H9 (cell line): ENCODE results near the gene ZNF133. TPM values are rescaled to one million over a fixed set of nuclear protein-coding genes. Genes with fewer than 3 reads are reported as not detected.
A peak's percentile ranks its signal among the peaks of the same experiment; 100 is the strongest.

Source experiments
- DNase-seq: peaks from one replicate; pipeline ENCODE4 v3.0.0-alpha.2; 2017
- H2AFZ ChIP-seq: one replicate; pipeline ENCODE4 v1.6.1; 2013; ENCODE audit warnings: mild to moderate bottlenecking, low read length, control low read depth, moderate library complexity
- H2AK5ac ChIP-seq: 2 replicates; pipeline ENCODE4 v1.6.1; 2013; ENCODE audit warnings: low read length, control low read depth, mixed read lengths; ENCODE audit not compliant: insufficient read length
- H2BK120ac ChIP-seq: one replicate; pipeline ENCODE4 v1.6.1; 2013; ENCODE audit warnings: low read depth, mild to moderate bottlenecking, low read length, control low read depth, inconsistent platforms; ENCODE audit not compliant: poor library complexity, severe bottlenecking
- H2BK12ac ChIP-seq: 2 replicates; pipeline ENCODE4 v1.6.1; 2013; ENCODE audit warnings: low read length, control low read depth, mixed read lengths, low read depth; ENCODE audit not compliant: insufficient read length
- H2BK15ac ChIP-seq: 2 replicates; pipeline ENCODE4 v1.6.1; 2013; ENCODE audit warnings: low read depth, low read length, control low read depth
- H2BK20ac ChIP-seq: one replicate; pipeline ENCODE4 v1.6.1; 2013; ENCODE audit warnings: low read depth, mild to moderate bottlenecking, low read length, control low read depth, inconsistent platforms; ENCODE audit not compliant: poor library complexity, severe bottlenecking
- H2BK5ac ChIP-seq: 2 replicates; pipeline ENCODE4 v1.6.1; 2013; ENCODE audit warnings: low read length, control low read depth, mixed read lengths; ENCODE audit not compliant: insufficient read length
- H3K14ac ChIP-seq: 2 replicates; pipeline ENCODE4 v1.6.1; 2013; ENCODE audit warnings: low read length, control low read depth; ENCODE audit not compliant: insufficient read depth
- H3K18ac ChIP-seq: 2 replicates; pipeline ENCODE4 v1.6.1; 2013; ENCODE audit warnings: low read depth, mild to moderate bottlenecking, mixed read lengths, low read length, control low read depth; ENCODE audit not compliant: insufficient read length
- H3K23ac ChIP-seq: 2 replicates; pipeline ENCODE4 v1.6.1; 2013; ENCODE audit warnings: low read length, control low read depth, mixed read lengths, low read depth; ENCODE audit not compliant: insufficient read length
- H3K23me2 ChIP-seq: 2 replicates; pipeline ENCODE4 v1.6.1; 2013; ENCODE audit warnings: low read depth, mild to moderate bottlenecking, mixed read lengths, low read length, control low read depth; ENCODE audit not compliant: insufficient read length, poor library complexity, severe bottlenecking
- H3K27ac ChIP-seq: 2 replicates; pipeline ENCODE4 v1.5.1; 2013; ENCODE audit warnings: low read length, control low read depth, mixed read lengths, low read depth; ENCODE audit not compliant: insufficient read length
- H3K27me3 ChIP-seq: 2 replicates; pipeline ENCODE4 v1.6.1; 2013; ENCODE audit warnings: low read length, control low read depth, inconsistent platforms; ENCODE audit not compliant: insufficient read depth
- H3K4ac ChIP-seq: 2 replicates; pipeline ENCODE4 v1.6.1; 2013; ENCODE audit warnings: low read depth, mild to moderate bottlenecking, control low read depth, inconsistent platforms, low read length, moderate library complexity
- H3K4me1 ChIP-seq: 2 replicates; pipeline ENCODE4 v1.6.1; 2013; ENCODE audit warnings: low read length, control low read depth, inconsistent platforms; ENCODE audit not compliant: insufficient read depth
- H3K4me2 ChIP-seq: 2 replicates; pipeline ENCODE4 v1.6.1; 2013; ENCODE audit warnings: low read length, control low read depth, mixed read lengths; ENCODE audit not compliant: insufficient read length, insufficient read depth
- H3K56ac ChIP-seq: 2 replicates; pipeline ENCODE4 v1.6.1; 2013; ENCODE audit warnings: low read depth, mild to moderate bottlenecking, mixed read lengths, low read length, control low read depth; ENCODE audit not compliant: insufficient read length
- H3K79me1 ChIP-seq: 2 replicates; pipeline ENCODE4 v1.6.1; 2013; ENCODE audit warnings: low read depth, mild to moderate bottlenecking, moderate library complexity, low read length, control low read depth, inconsistent platforms; ENCODE audit not compliant: insufficient read depth, poor library complexity, severe bottlenecking
- H3K79me2 ChIP-seq: 2 replicates; pipeline ENCODE4 v1.6.1; 2013; ENCODE audit warnings: low read length, control low read depth, inconsistent platforms; ENCODE audit not compliant: insufficient read depth
- H3K9ac ChIP-seq: 2 replicates; pipeline ENCODE4 v1.6.1; 2013; ENCODE audit warnings: low read length, control low read depth, mixed read lengths; ENCODE audit not compliant: insufficient read length; ENCODE audit errors: extremely low read depth
- H3K9me3 ChIP-seq: one replicate; pipeline ENCODE4 v1.6.1; 2013; ENCODE audit warnings: low read depth, low read length, inconsistent platforms; ENCODE audit not compliant: control insufficient read depth
- H3T11ph ChIP-seq: one replicate; pipeline ENCODE4 v1.6.1; 2013; ENCODE audit warnings: mild to moderate bottlenecking, low read length, control low read depth, inconsistent platforms
- H4K20me1 ChIP-seq: one replicate; pipeline ENCODE4 v1.6.1; 2013; ENCODE audit not compliant: control insufficient read depth, insufficient read length, insufficient read depth
- H4K5ac ChIP-seq: 2 replicates; pipeline ENCODE4 v1.6.1; 2013; ENCODE audit warnings: low read depth, mild to moderate bottlenecking, mixed read lengths, low read length, control low read depth; ENCODE audit not compliant: insufficient read length
- H4K8ac ChIP-seq: replicated peaks from 2 replicates; pipeline ENCODE4 v1.6.1; 2013; ENCODE audit warnings: low read length, control low read depth, mixed read lengths, low read depth; ENCODE audit not compliant: insufficient read length
- H4K91ac ChIP-seq: 2 replicates; pipeline ENCODE4 v1.6.1; 2013; ENCODE audit warnings: low read depth, mild to moderate bottlenecking, moderate library complexity, mixed read lengths, low read length, control low read depth; ENCODE audit not compliant: insufficient read length
- H3K27ac Mint-ChIP-seq, 3 experiments: 2 replicates in 2 of 3; 3 replicates in 1 of 3; pipeline ENCODE4 v1.8.0; 2020 to 2021; ENCODE audit warnings: mixed read lengths in 3 of 3, mild to moderate bottlenecking in 1 of 3, moderate library complexity in 1 of 3
- H3K27me3 Mint-ChIP-seq: 2 replicates; pipeline ENCODE4 v1.8.0; 2021; ENCODE audit warnings: low read depth, mild to moderate bottlenecking, moderate library complexity, mixed read lengths
- H3K36me3 Mint-ChIP-seq, 3 experiments: 2 replicates in 2 of 3; 3 replicates in 1 of 3; pipeline ENCODE4 v1.8.0; 2020 to 2021; ENCODE audit warnings: low read depth in 3 of 3, mixed read lengths in 3 of 3; ENCODE audit not compliant: insufficient read depth in 1 of 3
- H3K4me1 Mint-ChIP-seq, 2 experiments: 2 replicates each; pipeline ENCODE4 v1.8.0; 2020; ENCODE audit warnings: mixed read lengths in 2 of 2
- H3K4me3 Mint-ChIP-seq, 2 experiments: 2 replicates in 1 of 2; 3 replicates in 1 of 2; pipeline ENCODE4 v1.8.0; 2020 to 2021; ENCODE audit warnings: mild to moderate bottlenecking in 2 of 2, mixed read lengths in 2 of 2, moderate library complexity in 1 of 2
- H3K9me3 Mint-ChIP-seq, 2 experiments: 2 replicates in 1 of 2; 3 replicates in 1 of 2; pipeline ENCODE4 v1.8.0; 2020; ENCODE audit warnings: mild to moderate bottlenecking in 2 of 2, mixed read lengths in 2 of 2, moderate library complexity in 1 of 2
- WGBS: extraction: QIAGEN DNeasy Blood & Tissue Kit; methylation state at CpG from one replicate; pipeline ENCODE4 v1.1.7; 2013; ENCODE audit warnings: missing lambda C conversion rate, low lambda C conversion rate, mixed read lengths; ENCODE audit not compliant: insufficient read length; ENCODE audit errors: extremely low coverage; 5-methylcytosine and 5-hydroxymethylcytosine counted together
- total RNA-seq: library from RNA; stranded (reverse); gene quantifications from 2 replicates; pipeline ENCODE4 v1.2.1, GENCODE V29; 2021
- TF ChIP-seq, protein P1 (sequence below): fragments of 200-600 bp; sonication (generic); conservative IDR thresholded peaks from 3 replicates; pipeline ENCODE4 v1.8.0; 2021; ENCODE audit warnings: antibody characterized with exemption, mild to moderate bottlenecking

The ZNF133 gene
- total RNA-seq, 1 experiment from 2014 or later, result 11.0 TPM

- no peak overlapping the region for H3T11ph ChIP-seq
- H3K14ac ChIP-seq, result no peak overlapping the region
- H3K27me3 ChIP-seq, result no peaks in the 10 kb centered on the region
- Mint-ChIP-seq H3K4me1 (no peaks in the 10 kb centered on the region), H3K27ac (no peak overlapping the region), H3K4me3 (no peak overlapping the region), H3K27me3 (no peaks in the 10 kb centered on the region), H3K9me3 (peaks cover 2 to 3% of the 10 kb centered on the region in 2 experiments; a peak in 3 of 5 replicates), H3K36me3 (peaks cover 4 to 18% (median 15%) of the 10 kb centered on the region in 3 experiments)
- no peaks in the 10 kb centered on the region; the same call in 1 of the 2 replicates for H3K79me2 ChIP-seq
- H3K9ac ChIP-seq, result no peak overlapping the region
- H3K4ac ChIP-seq, result no peak overlapping the region
- no peak for DNase-seq
- no peak overlapping the region for H2BK20ac ChIP-seq
- no peak overlapping the region for H3K23ac ChIP-seq
- no peak overlapping the region for H2AFZ ChIP-seq
- H3K4me2 ChIP-seq, result no peak overlapping the region
- TF ChIP-seq, protein P1, sequence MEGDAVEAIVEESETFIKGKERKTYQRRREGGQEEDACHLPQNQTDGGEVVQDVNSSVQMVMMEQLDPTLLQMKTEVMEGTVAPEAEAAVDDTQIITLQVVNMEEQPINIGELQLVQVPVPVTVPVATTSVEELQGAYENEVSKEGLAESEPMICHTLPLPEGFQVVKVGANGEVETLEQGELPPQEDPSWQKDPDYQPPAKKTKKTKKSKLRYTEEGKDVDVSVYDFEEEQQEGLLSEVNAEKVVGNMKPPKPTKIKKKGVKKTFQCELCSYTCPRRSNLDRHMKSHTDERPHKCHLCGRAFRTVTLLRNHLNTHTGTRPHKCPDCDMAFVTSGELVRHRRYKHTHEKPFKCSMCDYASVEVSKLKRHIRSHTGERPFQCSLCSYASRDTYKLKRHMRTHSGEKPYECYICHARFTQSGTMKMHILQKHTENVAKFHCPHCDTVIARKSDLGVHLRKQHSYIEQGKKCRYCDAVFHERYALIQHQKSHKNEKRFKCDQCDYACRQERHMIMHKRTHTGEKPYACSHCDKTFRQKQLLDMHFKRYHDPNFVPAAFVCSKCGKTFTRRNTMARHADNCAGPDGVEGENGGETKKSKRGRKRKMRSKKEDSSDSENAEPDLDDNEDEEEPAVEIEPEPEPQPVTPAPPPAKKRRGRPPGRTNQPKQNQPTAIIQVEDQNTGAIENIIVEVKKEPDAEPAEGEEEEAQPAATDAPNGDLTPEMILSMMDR, result peak; percentile 68
- no peak overlapping the region for H4K8ac ChIP-seq
- H2AK5ac ChIP-seq, result no peak overlapping the region
- H3K23me2 ChIP-seq, result no peaks in the 10 kb centered on the region
- H4K91ac ChIP-seq, result no peak overlapping the region
- no CpG with 5 or more reads among the region's 1 CpG for WGBS
- no peak overlapping the region for H3K18ac ChIP-seq
- H3K79me1 ChIP-seq, result no peaks in the 10 kb centered on the region
- H2BK5ac ChIP-seq, result no peak overlapping the region
- no peaks in the 10 kb centered on the region for H3K4me1 ChIP-seq
- H4K20me1 ChIP-seq, result no peaks in the 10 kb centered on the region
- no peak overlapping the region for H3K56ac ChIP-seq
- H2BK15ac ChIP-seq, result no peak overlapping the region
- H2BK12ac ChIP-seq, result no peak overlapping the region
- H2BK120ac ChIP-seq, result no peak overlapping the region
- H3K27ac ChIP-seq, result no peak overlapping the region
- H3K9me3 ChIP-seq, result no peaks in the 10 kb centered on the region
- no peak overlapping the region for H4K5ac ChIP-seq
These were observed 16.3 kb downstream of the ZNF133 start for GRCh38 chr20:18304618-18305017.
